H1 (cell line): ENCODE measurements around the gene GPR12. TPM values are rescaled to one million over a fixed set of nuclear protein-coding genes. Genes with fewer than 3 reads are reported as not detected.
A peak's percentile ranks its signal among the peaks of the same experiment; 100 is the strongest.

Experiments
- CTCF ChIA-PET: fragments of 300-600 bp; sonication (Branson Sonifier 250); formaldehyde crosslinking; loops from one replicate; lab custom pipeline; 2021; ENCODE audit not compliant: partially characterized antibody; lab: Charles Lee
- POLR2A ChIA-PET: fragments of 300-600 bp; sonication (Branson Sonifier 250); formaldehyde crosslinking; loops from one replicate; lab custom pipeline; 2021; ENCODE audit warnings: inconsistent platforms; ENCODE audit not compliant: partially characterized antibody; lab: Charles Lee
- DNase-seq, 2 experiments: peaks; one replicate each; pipeline versions ENCODE4 v3.0.0 to v3.0.0-alpha.2; 2010 to 2022; ENCODE audit warnings: low spot score in 2 of 2, low read depth in 1 of 2, mixed read lengths in 1 of 2
- FAIRE-seq: peaks from 2 replicates; lab custom pipeline; 2011; peaks lifted over from hg19 to GRCh38; lab: Jason Lieb, UNC
- H2AFZ ChIP-seq: 2 replicates; pipeline ENCODE4 v1.8.1; 2012; ENCODE audit warnings: low read length, inconsistent platforms
- H2AK5ac ChIP-seq: 2 replicates; pipeline ENCODE4 v1.6.1; 2013; ENCODE audit warnings: low read depth, low read length
- H2BK120ac ChIP-seq: replicated peaks from 2 replicates; pipeline ENCODE3; 2013; ENCODE audit warnings: low read depth, low read length, inconsistent platforms
- H2BK12ac ChIP-seq: 2 replicates; pipeline ENCODE4 v1.6.1; 2013; ENCODE audit warnings: low read depth, low read length
- H2BK15ac ChIP-seq: 2 replicates; pipeline ENCODE4 v1.6.1; 2013; ENCODE audit warnings: low read length
- H2BK20ac ChIP-seq: 2 replicates; pipeline ENCODE4 v1.6.1; 2013; ENCODE audit warnings: low read length
- H2BK5ac ChIP-seq: 2 replicates; pipeline ENCODE4 v1.6.1; 2013; ENCODE audit warnings: low read depth, low read length
- H3K14ac ChIP-seq: 2 replicates; pipeline ENCODE4 v1.6.1; 2013; ENCODE audit warnings: inconsistent platforms; ENCODE audit not compliant: insufficient read length
- H3K18ac ChIP-seq: 2 replicates; pipeline ENCODE4 v1.6.1; 2013; ENCODE audit warnings: low read length; ENCODE audit errors: extremely low read depth
- H3K23ac ChIP-seq: 2 replicates; pipeline ENCODE4 v1.6.1; 2013; ENCODE audit warnings: inconsistent platforms; ENCODE audit not compliant: insufficient read length
- H3K23me2 ChIP-seq: 2 replicates; pipeline ENCODE4 v1.6.1; 2013; ENCODE audit warnings: low read depth, low read length
- H3K27ac ChIP-seq: 2 replicates; pipeline ENCODE4 v1.6.1; 2011; ENCODE audit warnings: low read depth, low read length, inconsistent platforms
- H3K27me3 ChIP-seq, 4 experiments: replicated peaks in 1 of 4; 1 replicate in 1 of 4; 2 replicates in 3 of 4; pipeline versions ENCODE4 v1.6.1 to v1.8.1; 2011 to 2013; ENCODE audit warnings: low read length in 3 of 4, mild to moderate bottlenecking in 3 of 4, inconsistent platforms in 2 of 4, mixed read lengths in 2 of 4, moderate library complexity in 1 of 4; ENCODE audit not compliant: control insufficient read depth in 3 of 4, insufficient read depth in 3 of 4; ENCODE audit errors: extremely low read depth in 1 of 4
- H3K36me3 ChIP-seq, 4 experiments: 2 replicates each; pipeline versions ENCODE4 v1.6.1 to v1.8.1; 2011 to 2013; ENCODE audit warnings: mild to moderate bottlenecking in 4 of 4, low read length in 3 of 4, moderate library complexity in 2 of 4, control low read depth in 1 of 4, inconsistent platforms in 1 of 4; ENCODE audit not compliant: insufficient read depth in 4 of 4, control insufficient read depth in 2 of 4
- H3K4ac ChIP-seq: replicated peaks from 2 replicates; pipeline ENCODE3; 2013; ENCODE audit warnings: low read length, low read depth, mixed read lengths, inconsistent platforms; ENCODE audit not compliant: insufficient read length
- H3K4me1 ChIP-seq, 4 experiments: replicated peaks in 1 of 4; 1 replicate in 1 of 4; 2 replicates in 3 of 4; pipeline versions ENCODE4 v1.6.1 to v1.8.1; 2011 to 2013; ENCODE audit warnings: low read length in 3 of 4, inconsistent platforms in 2 of 4, mixed read lengths in 1 of 4; ENCODE audit not compliant: insufficient read depth in 4 of 4, control insufficient read depth in 3 of 4
- H3K4me2 ChIP-seq, 2 experiments: 2 replicates each; pipeline versions ENCODE4 v1.6.1 to v1.8.1; 2011 to 2013; ENCODE audit warnings: low read depth in 2 of 2, low read length in 2 of 2, control low read depth in 1 of 2, inconsistent platforms in 1 of 2, mild to moderate bottlenecking in 1 of 2; ENCODE audit not compliant: insufficient read depth in 1 of 2
- H3K4me3 ChIP-seq, 4 experiments: fragments of 200-600, 300-600 bp in 1 of 4; sonication (generic), shearing (Covaris generic), sonication (Bioruptor Twin) in 1 of 4; 2 replicates each; pipeline versions ENCODE4 v1.5.1 to v1.8.1; 2011 to 2016; ENCODE audit warnings: low read length in 4 of 4, low read depth in 3 of 4, control low read depth in 2 of 4, inconsistent platforms in 2 of 4, mild to moderate bottlenecking in 2 of 4, mixed read lengths in 1 of 4, moderate library complexity in 1 of 4; ENCODE audit not compliant: insufficient read depth in 2 of 4; ENCODE audit errors: extremely low read depth in 1 of 4
- H3K56ac ChIP-seq: replicated peaks from 2 replicates; pipeline ENCODE3; 2013; ENCODE audit warnings: low read depth, mild to moderate bottlenecking, mixed read lengths, low read length, inconsistent platforms; ENCODE audit not compliant: insufficient read length
- H3K79me1 ChIP-seq: 2 replicates; pipeline ENCODE4 v1.6.1; 2013; ENCODE audit warnings: low read depth, low read length, control low read depth
- H3K79me2 ChIP-seq, 2 experiments: 2 replicates each; pipeline versions ENCODE4 v1.6.1 to v1.8.1; 2012 to 2013; ENCODE audit warnings: low read length in 2 of 2, mild to moderate bottlenecking in 2 of 2, inconsistent platforms in 1 of 2; ENCODE audit not compliant: insufficient read depth in 2 of 2, control insufficient read depth in 1 of 2
- H3K9ac ChIP-seq, 4 experiments: replicated peaks in 1 of 4; 1 replicate in 1 of 4; 2 replicates in 3 of 4; pipeline versions ENCODE4 v1.6.1 to v1.8.1; 2011 to 2013; ENCODE audit warnings: low read depth in 3 of 4, low read length in 3 of 4, control low read depth in 2 of 4, mild to moderate bottlenecking in 2 of 4, moderate library complexity in 2 of 4, inconsistent platforms in 1 of 4; ENCODE audit errors: extremely low read depth in 1 of 4
- H3K9me3 ChIP-seq, 2 experiments: 2 replicates each; pipeline versions ENCODE4 v1.6.1 to v1.8.1; 2012 to 2013; ENCODE audit warnings: mild to moderate bottlenecking in 2 of 2, moderate library complexity in 2 of 2, control low read depth in 1 of 2, inconsistent platforms in 1 of 2, low read depth in 1 of 2, low read length in 1 of 2, mixed read lengths in 1 of 2; ENCODE audit not compliant: insufficient read depth in 2 of 2
- H4K20me1 ChIP-seq, 2 experiments: replicated peaks in 1 of 2; 2 replicates each; pipeline versions ENCODE3 to v1.8.1; 2011 to 2013; ENCODE audit warnings: inconsistent platforms in 2 of 2, low read length in 2 of 2, mild to moderate bottlenecking in 1 of 2; ENCODE audit not compliant: insufficient read depth in 2 of 2, control insufficient read depth in 1 of 2
- H4K5ac ChIP-seq: 2 replicates; pipeline ENCODE4 v1.6.1; 2013; ENCODE audit warnings: low read length, low read depth, mixed read lengths, inconsistent platforms; ENCODE audit not compliant: insufficient read length
- H4K8ac ChIP-seq: 2 replicates; pipeline ENCODE4 v1.8.0; 2013; ENCODE audit warnings: mild to moderate bottlenecking, moderate library complexity, low read length, inconsistent platforms; ENCODE audit not compliant: insufficient read depth; ENCODE audit errors: extremely low read depth
- H4K91ac ChIP-seq: replicated peaks from 2 replicates; pipeline ENCODE3; 2013; ENCODE audit warnings: low read length, mixed read lengths, inconsistent platforms; ENCODE audit not compliant: insufficient read length
- CBX8 ChIP-seq: fragments of 300-800, 300-1000 bp; sonication (generic); IDR thresholded peaks from 2 replicates; pipeline ENCODE4 v1.7.1; 2016; ENCODE audit warnings: low read depth, low read length, borderline replicate concordance
- EP300 ChIP-seq, 2 experiments: IDR thresholded peaks; 1 replicate in 1 of 2; 2 replicates in 1 of 2; pipeline ENCODE4 v1.6.1; 2011 to 2012; ENCODE audit warnings: low read depth in 2 of 2, low read length in 2 of 2, mild to moderate bottlenecking in 2 of 2, borderline replicate concordance in 1 of 2, inconsistent platforms in 1 of 2, moderate library complexity in 1 of 2
- KDM1A ChIP-seq: fragments of 200-600, 300-600 bp; sonication (generic); IDR thresholded peaks from 2 replicates; pipeline ENCODE4 v1.7.1; 2016; ENCODE audit warnings: mild to moderate bottlenecking, low read length, borderline replicate concordance
- NRF1 ChIP-seq: IDR thresholded peaks from 2 replicates; pipeline ENCODE4 v1.6.1; 2011; ENCODE audit warnings: mild to moderate bottlenecking, low read depth, low read length, improper control_type of control experiment
- PHF8 ChIP-seq: fragments of 200-600 bp; sonication (generic); conservative IDR thresholded peaks from 2 replicates; pipeline ENCODE4 v1.7.1; 2012; ENCODE audit warnings: low read depth, mild to moderate bottlenecking, inconsistent platforms, low read length, moderate library complexity
- RXRA ChIP-seq: IDR thresholded peaks from 2 replicates; pipeline ENCODE4 v1.6.1; 2011; ENCODE audit warnings: low read depth, mild to moderate bottlenecking, low read length, moderate library complexity; ENCODE audit not compliant: insufficient read depth
- SIN3A ChIP-seq, 2 experiments: IDR thresholded peaks in 1 of 2; conservative IDR thresholded peaks in 1 of 2; 2 replicates each; pipeline ENCODE4 v1.6.1; 2011 to 2012; ENCODE audit warnings: low read length in 2 of 2, improper control_type of control experiment in 1 of 2, low read depth in 1 of 2, mild to moderate bottlenecking in 1 of 2
- SP1 ChIP-seq: IDR thresholded peaks from 2 replicates; pipeline ENCODE4 v1.6.1; 2011; ENCODE audit warnings: low read depth, low read length
- SP2 ChIP-seq: IDR thresholded peaks from 2 replicates; pipeline ENCODE4 v1.6.1; 2012; ENCODE audit warnings: mild to moderate bottlenecking, low read length, inconsistent platforms
- ZNF274 ChIP-seq: IDR thresholded peaks from 2 replicates; pipeline ENCODE4 v1.7.0; 2012; ENCODE audit warnings: low read length, borderline replicate concordance; ENCODE audit errors: extremely low read depth
- WGBS, 2 experiments: shearing (Covaris generic) in 1 of 2; methylation state at CpG; one replicate each; pipeline versions ENCODE4 v1.1.6 to v1.1.7; 2013 to 2015; ENCODE audit warnings: low lambda C conversion rate in 2 of 2, mixed read lengths in 2 of 2, inconsistent platforms in 1 of 2, low coverage in 1 of 2, missing lambda C conversion rate in 1 of 2; ENCODE audit not compliant: insufficient replicate concordance in 2 of 2, insufficient coverage in 1 of 2, insufficient read length in 1 of 2; ENCODE audit errors: extremely low coverage in 1 of 2, missing lambda C conversion rate in 1 of 2; 5-methylcytosine and 5-hydroxymethylcytosine counted together
- polyA plus RNA-seq, 7 experiments: library from polyadenylated mRNA; depleted of rRNA in 3 of 7; stranded (reverse) in 5 of 7; unstranded in 2 of 7; fragments of >200 nt in 5 of 7; fragments of 200-250 nt in 2 of 7; gene quantifications; 1 replicate in 5 of 7; 2 replicates in 1 of 7; 4 replicates in 1 of 7; pipeline versions ENCODE4 v1.2.1 to v1.2.3, GENCODE V29; 2011 to 2013; ENCODE audit warnings: missing spikeins in 2 of 7, mixed read lengths in 2 of 7
- total RNA-seq: library from RNA; stranded (reverse); fragmentation: NEBNext Ultra II Directional; extraction: Animal tissue kit (Norgen Biotek cat#: 25700); gene quantifications from 2 replicates; pipeline ENCODE4 v1.2.1, GENCODE V29; 2021
- TF ChIP-seq, protein P1 (sequence below): IDR thresholded peaks from 2 replicates; pipeline ENCODE4 v1.6.1; 2012; ENCODE audit warnings: inconsistent platforms

Gene GPR12
- total and polyA plus RNA-seq, 2 of the 8 experiments (the other 6 are each of a cell fraction or from before 2014, with no cell fraction given), result 0.15 to 0.27 TPM

DNA sequence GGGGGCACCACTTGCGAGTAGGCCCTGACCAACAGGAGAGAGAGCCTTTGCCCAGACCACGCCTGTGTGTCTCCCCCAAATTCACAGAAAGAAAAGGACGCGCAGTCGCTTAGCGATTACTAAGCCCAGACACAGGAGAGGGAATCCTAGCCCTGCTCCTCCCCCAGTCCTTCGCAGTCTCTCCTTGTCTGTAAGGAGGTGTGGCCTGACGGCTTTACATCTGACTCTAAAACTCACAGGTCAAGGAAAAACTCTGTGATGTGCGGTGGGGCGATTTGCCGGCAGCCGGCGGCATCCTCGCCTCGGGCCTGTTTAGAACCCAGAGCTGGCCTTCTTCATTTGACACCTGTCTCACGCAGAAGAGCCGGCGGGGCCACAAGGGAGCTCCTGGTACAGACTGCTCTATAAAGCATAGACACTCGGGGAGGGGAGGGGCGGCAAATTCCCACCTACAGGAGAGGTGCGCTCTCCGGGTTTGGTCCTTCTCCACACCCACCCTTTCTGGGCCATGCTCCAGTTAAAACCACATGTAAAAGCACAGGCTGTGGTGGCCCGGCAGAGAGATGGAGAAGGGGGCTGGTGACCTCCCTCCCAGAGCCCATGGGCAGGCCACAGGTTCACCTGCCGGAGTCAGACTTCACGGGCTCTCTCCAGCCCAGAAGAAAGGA, 17.8 kb downstream of the GPR12 start:
- H2BK20ac ChIP-seq, result no peak overlapping the region
- H3K4me3 ChIP-seq, result peak overlapping the region in 2 of 4 experiments; percentile 20 to 22; a peak in 3 of 8 replicates
- peak overlapping the region; percentile 41 to 49 for H3K4me2 ChIP-seq
- no peak overlapping the region; the same call in 1 of the 2 replicates for H3K18ac ChIP-seq
- peaks cover 0 to 12% (median 5%) of the 10 kb centered on the region in 4 experiments; a peak in 6 of 7 replicates for H3K4me1 ChIP-seq
- H3K9ac ChIP-seq, result no peak overlapping the region
- no peak overlapping the region for H3K56ac ChIP-seq
- H3K23ac ChIP-seq, result no peak overlapping the region
- H2BK12ac ChIP-seq, result no peak overlapping the region
- no peak for FAIRE-seq
- no peak overlapping the region for H2BK5ac ChIP-seq
- no peak overlapping the region for H4K91ac ChIP-seq
- DNase-seq, result peak in 1 of 2 experiments; percentile 57
- H3K9me3 ChIP-seq, result peaks cover 7 to 11% of the 10 kb centered on the region in 2 experiments; a peak in 3 of 4 replicates
- H3K36me3 ChIP-seq, result no peaks in the 10 kb centered on the region
- H3K79me2 ChIP-seq, result no peaks in the 10 kb centered on the region
- H3K14ac ChIP-seq, result no peak overlapping the region
- H3K27ac ChIP-seq, result no peak overlapping the region
- no peak overlapping the region for H2BK15ac ChIP-seq
- H2AK5ac ChIP-seq, result no peak overlapping the region
- H2BK120ac ChIP-seq, result no peak overlapping the region
- no peak overlapping the region for H4K5ac ChIP-seq
- H4K8ac ChIP-seq, result no peak overlapping the region; the same call in 1 of the 2 replicates
- no peaks in the 10 kb centered on the region; the same call in 1 of the 2 replicates for H3K23me2 ChIP-seq
- POLR2A ChIA-PET, result interaction anchor here (0.7 kb wide), 1 partner anchor 38 kb away, joined by 3 read pairs; no protein-coding TSS in a partner anchor
- WGBS, 2 experiments, result 56% methylated on average over 24 of the region's 25 CpGs; no CpG with 5 or more reads in 1 of the 2 experiments
- peaks cover 0 to 8% (median 5%) of the 10 kb centered on the region in 4 experiments; a peak in 4 of 7 replicates for H3K27me3 ChIP-seq
- no peaks in the 10 kb centered on the region for H4K20me1 ChIP-seq
- CTCF ChIA-PET, result interaction anchor here (0.9 to 1.6 kb wide), 6 partner anchors 23 to 83 kb away, joined by 3 to 9 read pairs (median 4); no protein-coding TSS in a partner anchor
- no peak overlapping the region for H3K4ac ChIP-seq
- H2AFZ ChIP-seq, result peak overlapping the region; percentile 27; the same call in 1 of the 2 replicates
- no peaks in the 10 kb centered on the region for H3K79me1 ChIP-seq
- no peak for TF ChIP-seq RXRA
- TF ChIP-seq SP1, result no peak
- no peak for TF ChIP-seq PHF8
- no peak for TF ChIP-seq NRF1
- TF ChIP-seq, protein P1, sequence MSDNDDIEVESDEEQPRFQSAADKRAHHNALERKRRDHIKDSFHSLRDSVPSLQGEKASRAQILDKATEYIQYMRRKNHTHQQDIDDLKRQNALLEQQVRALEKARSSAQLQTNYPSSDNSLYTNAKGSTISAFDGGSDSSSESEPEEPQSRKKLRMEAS, result no peak
- no peak for TF ChIP-seq ZNF274
- no peak for TF ChIP-seq EP300 (IDR thresholded peaks at IDR 0.05; ENCODE audit: borderline replicate concordance in 1 of 2, low read depth in 2 of 2, low read length in 2 of 2)
- no peak for TF ChIP-seq KDM1A
- TF ChIP-seq SP2, result no peak
- no peak for TF ChIP-seq CBX8
- no peak for TF ChIP-seq SIN3A (conservative IDR thresholded peaks at IDR 0.05 in 1 of 2, IDR thresholded peaks at IDR 0.05 in 1 of 2; ENCODE audit: low read depth in 1 of 2, low read length in 2 of 2)
